Nephron (organoid): Measurements from ENCODE around the gene CALHM3.

Source experiments
- H3K27ac Mint-ChIP-seq, 3 experiments: 2 replicates each; pipeline ENCODE4 v1.8.0; 2020; ENCODE audit warnings: mixed read lengths in 3 of 3, mild to moderate bottlenecking in 2 of 3, moderate library complexity in 1 of 3
- H3K27me3 Mint-ChIP-seq: 2 replicates; pipeline ENCODE4 v1.8.0; 2021; ENCODE audit warnings: low read depth, mild to moderate bottlenecking, moderate library complexity, mixed read lengths
- H3K36me3 Mint-ChIP-seq: 2 replicates; pipeline ENCODE4 v1.8.0; 2020; ENCODE audit warnings: low read depth, mixed read lengths
- H3K4me1 Mint-ChIP-seq: 2 replicates; pipeline ENCODE4 v1.8.0; 2020; ENCODE audit warnings: mixed read lengths
- H3K4me3 Mint-ChIP-seq, 3 experiments: 2 replicates each; pipeline ENCODE4 v1.8.0; 2020; ENCODE audit warnings: mild to moderate bottlenecking in 3 of 3, mixed read lengths in 3 of 3, moderate library complexity in 2 of 3
- H3K9me3 Mint-ChIP-seq: 2 replicates; pipeline ENCODE4 v1.8.0; 2020; ENCODE audit warnings: mixed read lengths
- CTCF ChIP-seq, 3 experiments: fragments of 200-600 bp; sonication (generic); IDR thresholded peaks; one replicate each; pipeline ENCODE4 v1.5.0; 2021; ENCODE audit warnings: antibody characterized with exemption in 3 of 3; ENCODE audit not compliant: unreplicated experiment in 3 of 3

The CALHM3 gene

GRCh38 chr10:103478671-103479070 is 369 bp downstream of the CALHM3 start:
- no peak overlapping the region for H3K4me3 Mint-ChIP-seq
- H3K27me3 Mint-ChIP-seq, result peaks cover 15% of the 10 kb centered on the region
- H3K9me3 Mint-ChIP-seq, result no peaks in the 10 kb centered on the region
- H3K27ac Mint-ChIP-seq, result no peak overlapping the region
- no peaks in the 10 kb centered on the region for H3K36me3 Mint-ChIP-seq
- TF ChIP-seq CTCF (IDR thresholded peaks at IDR 0.05; ENCODE audit: unreplicated experiment in 3 of 3), result no peak
- no peaks in the 10 kb centered on the region for H3K4me1 Mint-ChIP-seq

- Mint-ChIP-seq H3K4me3 (no peak overlapping the region), H3K36me3 (no peaks in the 10 kb centered on the region), H3K4me1 (no peaks in the 10 kb centered on the region), H3K27me3 (peaks cover 15% of the 10 kb centered on the region), H3K9me3 (no peaks in the 10 kb centered on the region), H3K27ac (no peak overlapping the region)
- peak in 1 of 3 experiments; percentile 11 for TF ChIP-seq CTCF (IDR thresholded peaks at IDR 0.05; ENCODE audit: unreplicated experiment in 3 of 3)
Measured at GRCh38 chr10:103476046-103476768, 2.8 kb downstream of the CALHM3 start.

- H3K4me1 Mint-ChIP-seq, result no peaks in the 10 kb centered on the region
- peaks cover 15% of the 10 kb centered on the region for H3K27me3 Mint-ChIP-seq
- H3K27ac Mint-ChIP-seq, result no peak overlapping the region
- no peaks in the 10 kb centered on the region for H3K9me3 Mint-ChIP-seq
- H3K4me3 Mint-ChIP-seq, result no peak overlapping the region
- TF ChIP-seq CTCF (IDR thresholded peaks at IDR 0.05; ENCODE audit: unreplicated experiment in 3 of 3), result no peak
- H3K36me3 Mint-ChIP-seq, result no peaks in the 10 kb centered on the region
Measured at GRCh38 chr10:103475437-103475836, 3.6 kb downstream of the CALHM3 start.

- no peak overlapping the region for H3K4me3 Mint-ChIP-seq
- H3K27me3 Mint-ChIP-seq, result peaks cover 13% of the 10 kb centered on the region
- TF ChIP-seq CTCF (IDR thresholded peaks at IDR 0.05; ENCODE audit: unreplicated experiment in 3 of 3), result no peak
Measured at GRCh38 chr10:103474077-103474476, 5.0 kb downstream of the CALHM3 start.

GRCh38 chr10:103473261-103473671 is 5.8 kb downstream of the CALHM3 start:
- TF ChIP-seq CTCF (IDR thresholded peaks at IDR 0.05; ENCODE audit: unreplicated experiment in 3 of 3), result no peak
- H3K27ac Mint-ChIP-seq, result no peak overlapping the region
- H3K36me3 Mint-ChIP-seq, result no peaks in the 10 kb centered on the region
- H3K9me3 Mint-ChIP-seq, result no peaks in the 10 kb centered on the region
- no peaks in the 10 kb centered on the region for H3K4me1 Mint-ChIP-seq
- H3K4me3 Mint-ChIP-seq, result no peak overlapping the region
- peaks cover 13% of the 10 kb centered on the region for H3K27me3 Mint-ChIP-seq

More at GRCh38 chr10:103474077-103474476, 5.0 kb downstream of the CALHM3 start:
- H3K36me3 Mint-ChIP-seq, result no peaks in the 10 kb centered on the region
- no peaks in the 10 kb centered on the region for H3K9me3 Mint-ChIP-seq
- H3K27ac Mint-ChIP-seq, result no peak overlapping the region
- no peaks in the 10 kb centered on the region for H3K4me1 Mint-ChIP-seq

GRCh38 chr10:103472005-103472404 is 7.0 kb downstream of the CALHM3 start:
- peaks cover 13% of the 10 kb centered on the region for H3K27me3 Mint-ChIP-seq
- H3K4me3 Mint-ChIP-seq, result no peak overlapping the region
- no peak for TF ChIP-seq CTCF (IDR thresholded peaks at IDR 0.05; ENCODE audit: unreplicated experiment in 3 of 3)
- no peaks in the 10 kb centered on the region for H3K9me3 Mint-ChIP-seq
- no peaks in the 10 kb centered on the region for H3K4me1 Mint-ChIP-seq
- no peak overlapping the region for H3K27ac Mint-ChIP-seq
- no peaks in the 10 kb centered on the region for H3K36me3 Mint-ChIP-seq
